Left renal pelvis (tissue), 4 donors: ENCODE data around the gene HSP90AB1. TPM values are rescaled to one million over a fixed set of nuclear protein-coding genes. Genes with fewer than 3 reads are reported as not detected.

Experiments used
- DNase-seq, 4 donors: peaks; one replicate each; pipeline ENCODE4 v3.0.0-alpha.2; 2013; ENCODE audit warnings: low read depth in 4 of 4, low spot score in 3 of 4
- polyA plus RNA-seq, 4 donors: library from polyadenylated mRNA; unstranded; fragments of 120-200 nt; gene quantifications; one replicate each; pipeline ENCODE4 v1.2.1, GENCODE V29; 2013; ENCODE audit not compliant: insufficient read length in 4 of 4

Gene HSP90AB1
- polyA plus RNA-seq, 4 donors: 1,104 to 1,369 (median 1,222) TPM

DNA sequence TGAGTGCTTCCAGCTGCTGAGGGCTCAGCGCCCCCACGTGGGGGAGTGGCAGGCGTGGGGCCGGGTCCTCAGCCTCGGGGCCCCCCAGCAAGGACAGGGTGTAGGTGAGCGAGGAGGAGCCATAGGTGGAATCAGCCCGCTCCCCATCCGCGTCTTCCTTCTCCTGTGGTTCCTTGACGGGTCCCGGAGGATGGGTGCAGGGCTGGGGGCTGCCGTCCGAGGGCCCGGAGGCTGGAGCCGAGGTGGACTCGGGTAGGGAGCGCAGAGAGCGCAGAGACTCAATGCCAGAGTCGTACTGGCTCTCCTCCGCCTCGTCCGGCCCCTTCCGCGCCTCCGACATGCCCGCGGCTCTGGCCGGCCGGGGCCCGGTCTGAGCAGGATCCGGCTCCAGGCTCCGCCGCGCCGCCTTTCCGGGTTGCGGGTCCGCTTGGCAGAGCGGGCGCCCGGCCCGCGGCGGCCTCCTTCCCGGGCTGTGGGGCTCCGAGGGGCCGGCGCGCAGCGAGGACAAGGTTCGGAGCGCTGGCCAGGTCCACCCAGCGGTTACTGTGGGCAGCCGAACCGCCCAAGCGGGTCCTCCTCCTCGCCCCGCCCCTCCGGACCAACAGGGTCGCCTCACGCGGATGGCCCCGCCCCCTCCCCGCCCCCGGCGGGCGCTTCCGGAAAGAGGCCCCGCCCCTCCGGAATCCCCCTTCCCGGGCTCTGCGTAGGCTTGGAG, 18.3 kb downstream of the HSP90AB1 start, which contains the start of gene NFKBIE:
NFKBIE (minus strand) TSS at position 545 of the 715 bp plus-strand sequence; CDS start at position 340, 205 bp downstream.
- DNase-seq: peak in 3 of 4 donors; percentile 83 to 85 (median 84)

GRCh38 chr6:44265722-44266233, 18.9 kb downstream of the HSP90AB1 start:
- no peak for DNase-seq

DNA sequence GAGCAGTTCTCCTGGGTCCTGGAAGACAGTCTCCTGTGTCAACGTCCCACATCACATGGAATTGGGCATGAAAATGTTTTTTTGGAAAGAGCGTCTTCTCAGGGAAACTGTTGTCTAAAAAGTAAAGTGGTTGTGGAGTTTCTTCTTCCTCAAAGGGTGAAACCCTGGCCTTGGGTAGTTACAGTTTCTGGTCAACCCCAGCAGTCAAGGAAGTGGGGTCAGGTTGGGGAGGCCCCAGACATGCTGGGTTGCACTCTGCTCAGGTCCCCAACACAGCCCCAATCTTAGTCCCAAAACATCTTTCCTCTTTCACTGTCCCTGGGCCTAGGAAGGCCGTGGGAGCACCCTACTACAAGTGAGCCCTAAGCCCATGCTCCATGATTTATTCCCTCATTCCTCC, 19.4 kb downstream of the HSP90AB1 start:
- no peak for DNase-seq

DNA sequence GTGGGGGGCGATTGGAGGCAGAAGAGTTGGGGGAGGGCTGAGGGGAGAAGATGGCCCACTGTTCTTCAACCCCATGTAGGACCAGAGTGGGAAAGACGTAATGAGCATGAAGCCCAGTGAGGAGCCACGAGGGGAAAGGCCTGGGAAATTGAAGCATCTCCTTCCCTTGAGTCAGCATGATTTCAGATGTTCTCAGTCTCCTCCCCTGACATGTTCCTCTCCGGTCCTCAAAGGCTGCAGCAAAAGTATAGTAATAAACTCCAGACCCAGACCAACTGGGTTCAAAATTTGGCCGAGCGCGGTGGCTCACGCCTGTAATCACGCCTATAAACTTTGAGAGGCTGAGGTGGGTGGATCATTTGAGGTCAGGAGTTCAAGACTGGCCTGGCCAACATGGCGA, 20.4 kb downstream of the HSP90AB1 start:
- no peak for DNase-seq

DNA sequence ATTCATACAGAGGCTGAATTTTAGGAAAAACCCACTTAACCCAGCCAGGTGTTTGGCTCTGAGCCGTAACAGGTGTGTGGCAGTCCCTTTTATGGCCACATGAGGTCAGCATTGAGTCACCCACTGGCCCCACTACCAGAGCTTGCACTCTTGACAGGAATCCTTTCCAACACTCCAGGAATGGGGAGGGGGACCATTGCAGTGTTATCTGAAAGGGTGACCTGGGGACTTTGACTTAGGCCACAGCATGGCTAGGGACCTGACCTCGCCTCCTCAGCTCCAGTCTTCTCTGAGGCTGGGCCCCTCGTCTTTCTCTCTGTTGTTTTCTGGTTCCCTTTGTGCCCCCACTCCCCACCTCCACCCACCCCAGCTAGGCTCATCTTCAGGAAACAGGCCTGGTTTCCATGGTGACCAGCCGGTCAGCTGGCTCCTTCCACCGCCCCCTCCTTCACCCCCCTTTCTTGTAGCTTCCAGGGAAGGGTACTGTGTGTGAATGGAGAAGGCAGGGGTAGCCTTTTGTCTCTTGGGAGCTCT, 21.3 kb downstream of the HSP90AB1 start:
- no peak for DNase-seq

- no peak for DNase-seq
Measured at GRCh38 chr6:44269178-44269920, 22.4 kb downstream of the HSP90AB1 start.

GRCh38 chr6:44269921-44270525, 23.1 kb downstream of the HSP90AB1 start, which contains the start of gene TMEM151B:
Gene TMEM151B (plus strand): TSS chr6:44270450. CDS start chr6:44270743, 293 bp downstream.
- no peak for DNase-seq

DNA sequence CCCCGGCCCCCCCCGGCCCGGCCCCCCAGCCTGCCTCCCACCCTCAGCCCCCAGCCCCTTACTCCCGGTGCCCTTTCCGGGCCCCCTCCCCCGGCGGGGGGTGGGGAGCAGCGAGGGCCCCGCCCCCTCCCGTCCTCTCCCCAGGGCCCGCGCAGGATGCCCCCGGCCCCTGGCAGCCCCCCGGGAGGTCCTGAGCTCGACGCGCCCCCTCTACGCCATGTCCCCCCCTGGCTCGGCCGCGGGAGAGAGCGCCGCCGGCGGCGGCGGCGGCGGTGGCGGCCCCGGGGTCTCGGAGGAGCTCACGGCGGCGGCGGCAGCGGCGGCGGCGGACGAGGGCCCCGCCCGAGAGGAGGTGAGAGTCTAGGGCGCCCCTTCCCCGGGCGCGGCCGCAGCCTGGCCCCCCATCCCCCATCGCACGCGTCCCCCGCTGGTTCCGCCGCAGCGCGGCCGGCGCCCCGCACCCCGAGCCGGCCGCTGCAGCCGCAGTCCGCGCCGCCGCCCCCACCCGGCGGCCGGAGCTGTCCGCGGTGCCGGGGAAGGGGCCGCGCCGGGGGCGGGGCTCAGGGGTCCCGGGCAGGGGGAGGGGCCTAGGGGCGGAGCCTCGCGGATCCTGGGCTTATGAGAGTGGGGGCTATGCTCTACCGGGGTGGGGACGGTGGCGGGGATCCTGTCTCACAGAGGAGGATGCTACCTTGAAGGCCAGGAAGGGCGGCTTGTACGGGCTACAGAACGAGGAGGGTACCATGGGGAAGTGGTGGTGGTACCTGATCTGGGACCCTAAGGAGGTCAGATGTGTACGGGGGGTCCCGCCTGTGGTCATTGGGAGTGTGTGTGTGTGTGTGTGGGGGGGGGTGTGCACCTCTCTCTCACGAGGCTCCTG, 23.9 kb downstream of the HSP90AB1 start:
- DNase-seq: no peak

GRCh38 chr6:44271406-44271723, 24.5 kb downstream of the HSP90AB1 start:
- no peak for DNase-seq

DNA sequence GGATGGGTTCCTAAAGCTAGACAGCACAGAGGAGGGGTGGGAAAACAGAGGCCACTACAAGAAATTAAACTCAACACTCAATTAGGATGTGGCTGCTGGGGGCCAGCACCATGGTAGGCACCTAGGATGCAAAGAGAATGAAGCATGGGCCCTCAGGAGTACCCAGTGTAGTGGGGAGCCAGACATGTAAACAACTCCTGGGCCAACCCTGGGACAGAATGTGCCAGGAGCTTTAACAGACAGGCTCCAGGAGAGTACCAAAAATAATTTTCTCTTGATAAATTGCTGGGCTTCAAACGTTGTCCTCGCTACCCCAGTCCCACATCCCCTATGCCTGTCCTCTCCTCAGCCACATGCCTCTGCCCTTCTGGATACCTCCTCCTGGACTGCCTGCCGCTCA, 25.0 kb downstream of the HSP90AB1 start:
- DNase-seq: no peak

DNA sequence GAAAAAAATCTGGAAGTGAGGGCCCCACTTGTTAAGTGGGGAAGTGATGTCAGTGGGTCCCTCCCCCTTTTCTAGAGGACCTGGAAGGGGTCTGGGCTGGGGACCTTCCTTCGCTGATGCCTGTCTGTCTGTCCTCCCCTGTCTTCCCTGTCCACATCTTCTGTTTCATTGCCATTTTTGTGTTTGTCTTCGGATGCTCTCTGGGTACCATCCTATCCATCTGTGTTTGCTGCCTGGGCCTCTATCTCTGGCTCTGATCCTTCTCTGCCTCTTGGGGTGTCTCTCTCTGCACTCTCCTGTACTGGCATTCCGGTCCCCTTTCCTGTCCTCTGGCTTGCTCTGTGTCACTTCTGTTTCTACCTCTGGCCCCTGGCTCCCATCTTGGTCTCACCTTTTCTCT, 25.6 kb downstream of the HSP90AB1 start:
- DNase-seq: no peak

- no peak for DNase-seq
Measured at GRCh38 chr6:44272999-44273566, 26.2 kb downstream of the HSP90AB1 start.

DNA sequence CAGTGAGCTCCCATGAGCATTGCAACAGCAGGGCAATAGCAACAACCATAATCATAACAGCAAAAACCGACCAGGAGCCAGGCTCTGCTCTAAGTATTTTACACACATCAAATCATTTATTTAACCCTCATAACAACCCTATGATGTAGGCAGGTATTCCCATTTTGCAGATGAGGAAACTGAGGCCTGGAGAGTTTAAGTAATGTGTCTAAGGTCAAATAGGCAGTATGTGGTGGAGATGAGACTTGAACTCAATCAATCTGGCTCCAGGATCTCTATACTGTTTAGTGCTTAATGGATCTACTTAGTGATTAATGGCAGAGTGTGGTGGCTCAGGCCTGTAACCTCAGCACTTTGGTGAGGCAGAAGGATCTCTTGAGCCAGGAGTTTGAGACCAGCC, 26.7 kb downstream of the HSP90AB1 start:
- DNase-seq: no peak

DNA sequence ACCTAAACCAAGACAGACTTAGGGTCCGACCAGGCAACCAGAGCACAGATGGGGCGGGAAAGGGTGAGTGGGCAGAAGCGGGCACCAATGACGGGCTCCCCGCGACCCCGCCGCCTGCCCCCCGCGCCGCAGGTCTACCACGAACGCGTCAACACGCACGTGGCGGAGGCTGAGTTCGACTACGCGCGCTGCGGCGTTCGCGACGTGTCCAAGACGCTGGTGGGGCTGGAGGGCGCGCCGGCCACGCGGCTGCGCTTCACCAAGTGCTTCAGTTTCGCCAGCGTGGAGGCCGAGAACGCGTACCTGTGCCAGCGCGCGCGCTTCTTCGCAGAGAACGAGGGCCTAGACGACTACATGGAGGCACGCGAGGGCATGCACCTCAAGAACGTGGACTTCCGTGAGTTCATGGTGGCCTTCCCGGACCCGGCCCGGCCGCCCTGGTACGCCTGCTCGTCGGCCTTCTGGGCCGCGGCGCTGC, 28.4 kb downstream of the HSP90AB1 start:
- DNase-seq: no peak

DNA sequence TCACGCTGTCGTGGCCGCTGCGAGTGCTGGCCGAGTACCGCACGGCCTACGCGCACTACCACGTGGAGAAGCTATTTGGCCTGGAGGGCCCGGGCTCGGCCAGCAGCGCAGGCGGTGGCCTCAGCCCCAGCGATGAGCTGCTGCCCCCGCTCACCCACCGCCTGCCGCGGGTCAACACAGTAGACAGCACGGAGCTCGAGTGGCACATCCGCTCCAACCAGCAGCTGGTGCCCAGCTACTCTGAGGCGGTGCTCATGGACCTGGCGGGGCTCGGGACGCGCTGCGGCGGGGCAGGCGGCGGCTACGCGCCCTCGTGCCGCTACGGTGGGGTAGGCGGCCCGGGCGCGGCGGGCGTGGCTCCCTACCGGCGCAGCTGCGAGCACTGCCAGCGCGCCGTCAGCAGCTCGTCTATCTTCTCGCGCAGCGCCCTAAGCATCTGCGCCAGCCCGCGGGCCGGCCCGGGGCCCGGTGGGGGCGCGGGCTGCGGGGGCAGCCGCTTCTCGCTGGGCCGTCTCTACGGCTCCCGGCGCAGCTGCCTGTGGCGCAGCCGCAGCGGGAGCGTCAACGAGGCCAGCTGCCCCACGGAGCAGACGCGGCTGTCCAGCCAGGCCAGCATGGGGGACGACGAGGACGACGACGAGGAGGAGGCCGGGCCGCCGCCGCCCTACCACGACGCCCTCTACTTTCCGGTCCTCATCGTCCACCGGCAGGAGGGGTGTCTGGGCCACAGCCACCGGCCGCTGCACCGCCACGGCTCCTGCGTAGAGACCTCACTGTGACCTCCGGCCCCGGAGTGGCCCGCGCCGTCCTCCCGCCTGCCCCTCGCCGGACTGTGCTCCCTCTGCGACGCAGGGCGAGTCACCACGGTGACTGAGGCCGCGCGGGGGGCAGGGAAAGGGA, 29.1 kb downstream of the HSP90AB1 start:
- no peak for DNase-seq

GRCh38 chr6:44276667-44277640, 30.1 kb downstream of the HSP90AB1 start:
- no peak for DNase-seq

GRCh38 chr6:44277763-44278162, 30.9 kb downstream of the HSP90AB1 start:
- DNase-seq: no peak

- DNase-seq: no peak
Measured at GRCh38 chr6:44278315-44278714, 31.4 kb downstream of the HSP90AB1 start.
